Sciatic nerve (tissue), 2 donors: ENCODE measurements around the gene C3orf70. TPM values are rescaled to one million over a fixed set of nuclear protein-coding genes. Genes with fewer than 3 reads are reported as not detected.
A peak's percentile ranks its signal among the peaks of the same experiment; 100 is the strongest.

ENCODE experiments used
- ATAC-seq: fragments of 200-7000 bp; cut with Tn5 transposase; one replicate; pipeline ENCODE4 v1.9.1; 2020; ENCODE audit warnings: mild to moderate bottlenecking, moderate library complexity
- DNase-seq: peaks from one replicate; pipeline ENCODE4 v3.0.0-alpha.2; 2020; ENCODE audit warnings: low spot score
- intact Hi-C: fragments of 100-400 bp; cut with DNase I; formaldehyde crosslinking; loops from one replicate; pipeline ENCODE4 v1.14.2; 2022
- total RNA-seq: library from RNA; stranded (reverse); fragmentation: NEBNext Ultra II Directional; extraction: Animal tissue kit (Norgen Biotek cat#: 25700); gene quantifications from one replicate; pipeline ENCODE4 v1.2.1, GENCODE V29; 2021
- donor health status: DM: no; HTN: no; CAD: no.
- donor health status: DM: no; HTN: no; CAD: no.

Gene C3orf70
- total RNA-seq, 1 donor from 2014 or later: 12.9 TPM

GRCh38 chr3:185063431-185063830 is 89.4 kb downstream of the C3orf70 start:
- intact Hi-C loops: no loop called here
- ATAC-seq (no peak), DNase-seq (no peak)

GRCh38 chr3:185062191-185062590 is 90.7 kb downstream of the C3orf70 start:
- intact Hi-C loops: no loop called here
- DNase-seq (no peak), ATAC-seq (peak; percentile 51)

GRCh38 chr3:185060655-185061054 is 92.2 kb downstream of the C3orf70 start:
- intact Hi-C loops: no loop called here
- ATAC-seq (no peak), DNase-seq (no peak)

- DNase-seq (no peak), ATAC-seq (no peak)
- intact Hi-C loops: no loop called here
Measured at GRCh38 chr3:185059766-185060165, 93.1 kb downstream of the C3orf70 start.

GRCh38 chr3:185058796-185059195 is 94.1 kb downstream of the C3orf70 start:
- peak; percentile 20 for ATAC-seq
- no peak for DNase-seq
- intact Hi-C loops: no loop called here

GRCh38 chr3:185057829-185058228 is 95.0 kb downstream of the C3orf70 start:
- intact Hi-C loops: no loop called here
- ATAC-seq (no peak), DNase-seq (no peak)

- ATAC-seq: no peak
- DNase-seq: no peak
- intact Hi-C loops: no loop called here
Measured at GRCh38 chr3:185056908-185057307, 96.0 kb downstream of the C3orf70 start.

GRCh38 chr3:185052631-185053030 is 100.2 kb downstream of the C3orf70 start:
- intact Hi-C loops: no loop called here
- DNase-seq (no peak), ATAC-seq (no peak)

- DNase-seq (no peak), ATAC-seq (no peak)
- intact Hi-C loops: no loop called here
Measured at GRCh38 chr3:185051801-185052200, 101.1 kb downstream of the C3orf70 start.

GRCh38 chr3:185049710-185050109 is 103.2 kb downstream of the C3orf70 start:
- intact Hi-C loops: no loop called here
- no peak for DNase-seq
- no peak for ATAC-seq

- intact Hi-C loops: no loop called here
- ATAC-seq: no peak
Measured at GRCh38 chr3:185046603-185047002, 106.3 kb downstream of the C3orf70 start.

GRCh38 chr3:185046164-185046515 is 106.7 kb downstream of the C3orf70 start:
- ATAC-seq (peak; percentile 16), DNase-seq (no peak)
- intact Hi-C loops: no loop called here

More at GRCh38 chr3:185046603-185047002, 106.3 kb downstream of the C3orf70 start:
- DNase-seq: no peak

GRCh38 chr3:185042312-185043050 is 110.4 kb downstream of the C3orf70 start:
- intact Hi-C loops: no loop called here
- ATAC-seq (no peak), DNase-seq (no peak)

GRCh38 chr3:185041540-185041939 is 111.3 kb downstream of the C3orf70 start:
- no peak for DNase-seq
- no peak for ATAC-seq
- intact Hi-C loops: no loop called here

- ATAC-seq (no peak), DNase-seq (no peak)
- intact Hi-C loops: no loop called here
Measured at GRCh38 chr3:185040425-185040824, 112.4 kb downstream of the C3orf70 start.

- ATAC-seq (no peak), DNase-seq (no peak)
- intact Hi-C loops: no loop called here
Measured at GRCh38 chr3:185037801-185038200, 115.1 kb downstream of the C3orf70 start.

GRCh38 chr3:185030951-185031350 is 121.9 kb downstream of the C3orf70 start:
- intact Hi-C loops: no loop called here
- ATAC-seq (no peak), DNase-seq (no peak)

- DNase-seq: no peak
- no peak for ATAC-seq
- intact Hi-C loops: no loop called here
Measured at GRCh38 chr3:185030399-185030798, 122.5 kb downstream of the C3orf70 start.

- intact Hi-C loops: no loop called here
- no peak for ATAC-seq
- DNase-seq: no peak
Measured at GRCh38 chr3:185029086-185029485, 123.8 kb downstream of the C3orf70 start.

GRCh38 chr3:185028121-185028520 is 124.7 kb downstream of the C3orf70 start:
- no peak for DNase-seq
- ATAC-seq: no peak
- intact Hi-C loops: no loop called here
